Upper lobe of left lung (tissue), 4 donors: ENCODE results near the gene SND1.

Experiments used
- CTCF ChIP-seq, 6 experiments: fragments of 450-650 bp in 4 of 6; fragments of 200-600 bp in 2 of 6; sonication (generic) in 2 of 6; IDR thresholded peaks; one replicate each; pipeline ENCODE4 v1.5.1; 2016 to 2019; ENCODE audit warnings: antibody characterized with exemption in 6 of 6
- EP300 ChIP-seq, 4 donors: sonication (generic); formaldehyde crosslinking; IDR thresholded peaks; one replicate each; pipeline ENCODE4 v1.5.1; 2017; ENCODE audit warnings: antibody characterized with exemption in 4 of 4, control low read depth in 2 of 4

DNA sequence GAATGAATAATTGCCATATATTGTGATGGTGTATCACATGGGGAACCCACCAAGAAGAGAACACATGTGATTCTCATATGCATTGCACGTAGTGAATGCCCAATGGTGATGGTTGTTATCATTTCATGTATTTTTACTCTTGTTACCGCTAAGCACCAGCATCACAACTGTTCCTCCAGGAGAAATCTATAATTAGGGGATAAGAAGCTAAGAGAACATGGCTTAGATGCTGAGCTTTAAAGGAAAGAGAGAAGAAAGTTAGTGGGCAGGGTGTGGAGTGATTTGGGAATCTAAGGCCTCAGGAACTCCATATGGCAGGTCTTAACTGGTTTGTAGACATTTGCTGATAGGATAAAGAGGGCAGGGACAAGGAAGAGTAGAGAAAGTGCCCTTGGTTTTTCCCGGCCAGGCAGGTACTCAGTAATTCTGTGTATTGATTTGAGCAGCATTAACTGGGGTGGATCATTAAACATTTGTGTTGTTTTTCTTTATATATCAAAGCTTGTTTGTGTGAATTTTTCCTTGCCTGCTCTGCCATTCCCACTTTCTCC, 233.3 kb downstream of the SND1 start:
- TF ChIP-seq EP300 (IDR thresholded peaks at IDR 0.05) (no peak), CTCF (IDR thresholded peaks at IDR 0.05) (no peak)
